C4-2B (cell line): ENCODE measurements around the gene RFT1.

ENCODE experiments used
- ZFX ChIP-seq: fragments of 450-650 bp; IDR thresholded peaks from 2 replicates; pipeline ENCODE4 v1.6.1; 2017
- TF ChIP-seq, protein P1 (sequence below): fragments of 450-650 bp; conservative IDR thresholded peaks from 2 replicates; pipeline ENCODE4 v1.5.1; 2017; ENCODE audit warnings: mild to moderate bottlenecking

DNA sequence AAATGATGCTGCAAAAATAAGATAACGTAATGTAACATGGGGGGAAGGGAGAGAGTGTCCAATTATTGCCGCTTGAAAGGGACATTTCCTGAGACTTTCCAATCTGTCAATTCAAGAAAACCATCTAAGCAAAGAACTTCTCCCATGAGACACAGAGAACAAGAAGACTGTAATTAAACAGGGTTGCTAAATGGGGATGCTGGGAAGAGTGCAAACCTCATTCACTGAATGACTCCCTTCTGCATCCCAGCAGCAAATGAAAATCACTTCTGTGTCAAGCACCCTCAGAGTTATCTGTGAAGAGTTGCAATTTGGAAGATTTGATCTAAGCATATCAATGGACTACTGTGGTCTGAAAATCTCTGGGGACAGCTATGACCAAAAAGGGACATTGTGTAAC, 3.6 kb downstream of the RFT1 start:
- TF ChIP-seq, protein P1, sequence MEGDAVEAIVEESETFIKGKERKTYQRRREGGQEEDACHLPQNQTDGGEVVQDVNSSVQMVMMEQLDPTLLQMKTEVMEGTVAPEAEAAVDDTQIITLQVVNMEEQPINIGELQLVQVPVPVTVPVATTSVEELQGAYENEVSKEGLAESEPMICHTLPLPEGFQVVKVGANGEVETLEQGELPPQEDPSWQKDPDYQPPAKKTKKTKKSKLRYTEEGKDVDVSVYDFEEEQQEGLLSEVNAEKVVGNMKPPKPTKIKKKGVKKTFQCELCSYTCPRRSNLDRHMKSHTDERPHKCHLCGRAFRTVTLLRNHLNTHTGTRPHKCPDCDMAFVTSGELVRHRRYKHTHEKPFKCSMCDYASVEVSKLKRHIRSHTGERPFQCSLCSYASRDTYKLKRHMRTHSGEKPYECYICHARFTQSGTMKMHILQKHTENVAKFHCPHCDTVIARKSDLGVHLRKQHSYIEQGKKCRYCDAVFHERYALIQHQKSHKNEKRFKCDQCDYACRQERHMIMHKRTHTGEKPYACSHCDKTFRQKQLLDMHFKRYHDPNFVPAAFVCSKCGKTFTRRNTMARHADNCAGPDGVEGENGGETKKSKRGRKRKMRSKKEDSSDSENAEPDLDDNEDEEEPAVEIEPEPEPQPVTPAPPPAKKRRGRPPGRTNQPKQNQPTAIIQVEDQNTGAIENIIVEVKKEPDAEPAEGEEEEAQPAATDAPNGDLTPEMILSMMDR, result no peak
- TF ChIP-seq ZFX, result no peak
